ENCODE data around the gene IFITM5.
"Not testable (repeated sequence)": the region's sequence is repeated elsewhere in the genome, so short reads cannot be mapped to it uniquely, and the experiment has no call there.

The IFITM5 gene

DNA sequence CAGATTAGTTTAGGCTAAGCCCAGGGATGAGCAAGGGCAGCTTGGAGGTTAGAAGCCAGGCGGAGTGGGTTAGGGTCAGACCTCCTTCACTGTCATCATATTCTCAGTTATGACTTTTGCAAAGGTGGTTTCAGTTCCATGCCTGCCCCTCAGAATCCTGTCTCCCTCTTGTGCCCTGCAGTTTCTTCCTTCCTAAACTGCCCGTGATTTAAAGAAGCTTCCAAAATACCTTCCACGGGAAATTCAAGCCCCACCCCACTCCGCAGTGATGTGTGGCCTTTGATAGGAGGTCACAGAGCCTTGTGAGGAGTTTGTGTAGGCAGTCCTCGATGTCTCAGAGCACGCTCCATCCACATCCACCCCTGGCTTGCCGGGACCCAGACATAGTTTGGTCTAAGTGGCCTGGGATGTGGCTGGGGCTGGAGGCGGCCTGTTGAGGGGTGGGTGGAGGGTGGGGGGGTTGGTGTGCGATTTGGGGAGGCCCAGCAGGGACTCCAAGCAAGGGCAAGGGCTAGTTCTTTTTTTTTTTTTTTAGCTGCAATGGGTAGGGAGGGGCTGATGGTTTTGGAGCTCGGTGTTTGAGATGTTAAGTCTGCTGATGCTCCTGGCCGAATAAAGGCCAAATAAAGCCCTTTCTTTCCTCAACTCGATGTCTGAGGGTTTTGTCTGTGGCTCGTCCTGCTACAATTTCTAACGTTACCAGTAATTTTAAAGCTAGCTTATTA lies 12.9 kb upstream of the IFITM5 start:
- DNase-seq (ENCODE audit: low spot score) = no peak

DNA sequence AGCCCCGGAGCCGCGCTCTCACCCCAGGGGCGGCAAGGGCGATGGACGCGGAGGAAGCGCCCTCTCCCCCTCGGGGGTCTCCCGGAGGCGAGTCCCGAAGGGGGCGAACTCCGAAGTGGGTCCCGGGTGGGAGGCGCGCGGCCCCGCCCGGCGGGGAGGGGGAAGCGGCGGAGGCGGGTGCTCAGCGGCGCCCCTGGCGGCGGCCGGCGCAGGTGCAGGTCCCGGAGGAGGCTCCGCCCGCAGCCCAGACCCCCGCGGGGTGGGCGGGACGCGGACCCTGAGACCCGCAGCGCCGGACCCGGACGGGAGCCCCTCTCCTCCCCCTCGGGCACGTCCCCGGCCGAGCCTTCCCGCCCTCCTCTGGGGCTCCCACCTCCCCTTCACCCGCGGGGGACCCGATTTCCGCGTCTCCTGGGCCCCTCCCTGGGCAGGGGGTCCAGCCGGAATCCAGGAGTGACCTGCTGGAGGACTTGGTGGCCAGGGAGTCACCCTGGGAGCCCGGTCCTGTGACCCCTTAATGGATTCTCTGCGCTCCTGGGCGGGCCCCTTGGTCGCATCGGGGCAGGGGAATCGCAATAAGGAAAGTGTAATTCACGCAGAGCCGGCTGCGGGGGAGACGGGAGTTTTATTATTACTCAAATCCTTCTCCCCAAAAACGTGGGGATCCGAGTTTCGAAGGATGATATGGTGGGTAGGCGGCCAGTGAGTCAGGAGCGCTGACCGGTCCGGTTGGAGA lies 11.9 kb upstream of the IFITM5 start:
- not testable (repeated sequence) for DNase-seq (ENCODE audit: low spot score)

DNA sequence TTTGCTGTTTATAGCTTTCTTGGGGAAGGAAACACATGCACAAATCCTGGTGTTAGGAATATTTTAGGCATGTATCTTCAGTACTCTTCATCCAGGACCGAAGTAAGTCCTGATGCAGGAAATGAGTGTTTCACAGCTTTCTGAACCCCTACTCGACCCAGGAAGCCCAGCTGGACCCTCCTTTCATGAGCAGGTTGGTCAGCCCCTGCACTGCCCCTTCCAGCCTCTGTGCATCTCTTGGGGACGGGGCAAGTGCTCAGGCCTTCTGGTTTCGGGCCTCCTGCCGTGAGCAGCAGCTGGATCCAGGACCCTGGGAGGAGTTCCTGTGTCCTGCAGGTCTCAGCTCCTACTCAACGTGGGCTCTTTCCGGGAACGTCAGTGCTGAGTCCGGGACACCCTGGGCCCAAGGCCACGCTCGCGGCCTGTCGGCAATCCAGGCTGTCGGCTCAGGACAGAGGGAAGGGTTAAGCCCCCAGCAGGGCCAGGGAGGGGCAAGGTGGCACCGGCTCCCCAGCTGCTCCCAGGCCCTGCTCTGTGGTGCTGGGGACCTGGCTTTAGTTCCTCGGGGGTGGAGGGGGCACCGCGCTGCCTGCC lies 10.8 kb upstream of the IFITM5 start:
- DNase-seq (ENCODE audit: low spot score) = not testable (repeated sequence)

DNA sequence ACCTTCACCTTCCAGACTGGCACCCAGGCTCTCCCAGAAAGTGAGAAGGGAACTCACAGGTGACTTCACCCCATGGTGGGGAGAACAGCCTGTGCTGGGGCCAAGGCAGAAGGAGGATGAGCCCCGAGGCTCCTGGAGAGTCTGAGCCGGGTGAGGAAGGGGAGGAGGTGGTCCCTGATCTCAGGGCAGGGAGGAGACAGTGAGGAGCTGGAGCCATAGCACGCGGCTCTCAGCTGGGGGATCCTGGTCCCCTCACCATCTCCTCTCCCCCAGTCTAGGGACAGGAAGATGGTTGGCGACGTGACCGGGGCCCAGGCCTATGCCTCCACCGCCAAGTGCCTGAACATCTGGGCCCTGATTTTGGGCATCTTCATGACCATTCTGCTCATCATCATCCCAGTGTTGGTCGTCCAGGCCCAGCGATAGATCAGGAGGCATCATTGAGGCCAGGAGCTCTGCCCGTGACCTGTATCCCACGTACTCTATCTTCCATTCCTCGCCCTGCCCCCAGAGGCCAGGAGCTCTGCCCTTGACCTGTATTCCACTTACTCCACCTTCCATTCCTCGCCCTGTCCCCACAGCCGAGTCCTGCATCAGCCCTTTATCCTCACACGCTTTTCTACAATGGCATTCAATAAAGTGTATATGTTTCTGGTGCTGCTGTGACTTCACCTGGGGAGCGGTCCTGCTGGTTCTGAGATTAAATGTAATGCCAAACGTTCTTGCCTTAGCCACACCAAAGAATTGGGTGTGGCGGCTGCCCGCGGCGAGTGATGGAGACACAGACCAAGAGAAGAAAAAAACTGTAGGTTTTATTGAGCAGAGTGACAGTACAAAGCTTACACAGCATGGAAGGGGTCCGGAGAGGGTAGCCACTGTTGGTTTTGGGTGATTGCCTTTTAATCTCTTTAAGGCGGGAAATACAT lies 9.7 kb upstream of the IFITM5 start:
- not testable (repeated sequence) for DNase-seq (ENCODE audit: low spot score)

DNA sequence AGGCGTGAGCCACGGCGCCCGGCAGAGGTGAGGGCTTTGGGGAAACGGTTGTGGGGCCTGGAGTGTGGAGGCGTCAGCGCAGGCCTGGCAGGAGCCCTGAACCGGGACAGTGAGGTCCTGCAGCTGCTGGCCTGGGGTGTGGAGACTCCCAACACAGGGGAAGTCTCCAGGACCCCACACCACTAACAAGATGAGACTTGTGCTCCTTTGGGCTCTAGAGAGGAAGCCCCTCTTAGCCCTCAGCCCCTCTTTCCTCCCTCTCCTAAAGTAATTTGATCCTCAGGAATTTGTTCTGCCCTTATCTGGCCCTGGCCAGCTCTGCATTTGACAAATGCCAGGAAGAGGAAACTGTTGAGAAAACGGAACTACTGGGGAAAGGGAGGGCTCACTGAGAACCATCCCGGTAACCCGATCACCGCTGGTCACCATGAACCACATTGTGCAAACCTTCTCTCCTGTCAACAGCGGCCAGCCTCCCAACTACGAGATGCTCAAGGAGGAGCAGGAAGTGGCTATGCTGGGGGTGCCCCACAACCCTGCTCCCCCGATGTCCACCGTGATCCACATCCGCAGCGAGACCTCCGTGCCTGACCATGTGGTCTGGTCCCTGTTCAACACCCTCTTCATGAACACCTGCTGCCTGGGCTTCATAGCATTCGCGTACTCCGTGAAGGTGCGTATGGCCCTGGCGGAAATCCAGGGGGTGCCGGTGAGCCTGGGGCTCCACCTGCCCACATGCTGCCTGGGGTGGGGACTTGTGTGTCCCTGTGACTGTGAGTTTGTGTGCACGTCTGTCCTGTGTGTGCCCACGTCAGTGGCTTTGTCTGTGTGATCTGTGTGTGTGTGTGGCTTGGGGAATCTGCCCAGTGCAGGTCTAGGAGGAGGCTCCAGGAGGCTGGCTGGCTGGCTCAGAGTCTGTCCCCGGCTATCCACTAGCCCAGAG lies 8.7 kb upstream of the IFITM5 start, which contains the start of gene IFITM2:
TSS of gene IFITM2 (plus strand) at position 51 of the 943 bp plus-strand sequence. CDS start at position 428, 377 bp downstream.
- not testable (repeated sequence) for DNase-seq (ENCODE audit: low spot score)

DNA sequence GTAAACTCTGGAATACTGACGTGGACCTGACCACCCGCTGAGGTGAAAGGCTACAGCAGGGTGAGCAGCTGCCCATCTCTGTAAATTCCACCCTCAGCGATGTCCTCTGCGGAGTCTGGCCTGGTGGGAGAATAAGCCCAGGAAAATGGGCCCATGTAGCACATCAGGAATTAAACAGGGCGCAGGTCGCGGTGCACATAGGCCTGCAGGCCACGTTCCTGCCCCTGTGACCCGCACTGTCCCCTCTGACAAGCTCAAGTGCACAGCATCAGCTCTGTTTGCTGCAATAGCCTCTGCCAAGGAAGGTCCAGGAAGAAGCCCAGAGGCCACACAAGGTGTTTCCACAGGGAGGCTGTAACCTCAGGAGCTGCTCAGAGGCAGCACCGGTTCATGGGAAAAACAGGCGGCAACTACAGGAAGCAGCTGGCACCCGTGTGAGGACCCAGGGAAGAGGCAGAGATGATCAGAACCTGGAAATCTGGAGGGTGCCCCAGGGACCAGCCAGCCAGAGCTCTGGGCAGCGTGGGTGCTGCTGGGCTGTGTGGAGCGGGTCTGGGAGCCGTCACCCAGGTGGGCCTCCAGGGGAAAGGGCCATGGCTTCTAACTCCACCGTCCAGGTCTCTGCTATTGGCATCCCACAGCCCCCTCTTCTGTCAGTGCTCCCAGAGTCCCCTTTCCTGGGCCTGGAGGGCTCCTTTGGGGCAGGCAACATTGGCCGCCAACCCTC lies 7.5 kb upstream of the IFITM5 start:
- no peak for DNase-seq (ENCODE audit: low spot score)

DNA sequence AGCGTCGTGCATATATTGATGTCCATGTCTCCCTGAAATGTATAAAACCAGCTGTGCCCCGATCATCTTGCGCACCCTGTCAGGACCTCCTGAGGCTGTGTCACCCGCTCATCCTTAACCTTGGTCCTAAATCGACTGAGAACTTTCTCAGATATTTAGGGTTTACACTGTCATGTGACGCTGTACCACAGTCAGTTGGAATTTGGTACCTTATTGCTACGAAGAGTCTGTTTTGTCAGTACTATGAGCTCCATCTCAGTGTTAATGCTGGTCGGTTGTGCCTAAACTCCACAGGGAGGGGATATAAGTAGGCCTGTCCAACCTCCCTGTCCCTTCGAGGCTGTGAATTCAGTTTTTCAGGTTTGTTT lies 6.5 kb upstream of the IFITM5 start:
- no peak for DNase-seq (ENCODE audit: low spot score)

DNA sequence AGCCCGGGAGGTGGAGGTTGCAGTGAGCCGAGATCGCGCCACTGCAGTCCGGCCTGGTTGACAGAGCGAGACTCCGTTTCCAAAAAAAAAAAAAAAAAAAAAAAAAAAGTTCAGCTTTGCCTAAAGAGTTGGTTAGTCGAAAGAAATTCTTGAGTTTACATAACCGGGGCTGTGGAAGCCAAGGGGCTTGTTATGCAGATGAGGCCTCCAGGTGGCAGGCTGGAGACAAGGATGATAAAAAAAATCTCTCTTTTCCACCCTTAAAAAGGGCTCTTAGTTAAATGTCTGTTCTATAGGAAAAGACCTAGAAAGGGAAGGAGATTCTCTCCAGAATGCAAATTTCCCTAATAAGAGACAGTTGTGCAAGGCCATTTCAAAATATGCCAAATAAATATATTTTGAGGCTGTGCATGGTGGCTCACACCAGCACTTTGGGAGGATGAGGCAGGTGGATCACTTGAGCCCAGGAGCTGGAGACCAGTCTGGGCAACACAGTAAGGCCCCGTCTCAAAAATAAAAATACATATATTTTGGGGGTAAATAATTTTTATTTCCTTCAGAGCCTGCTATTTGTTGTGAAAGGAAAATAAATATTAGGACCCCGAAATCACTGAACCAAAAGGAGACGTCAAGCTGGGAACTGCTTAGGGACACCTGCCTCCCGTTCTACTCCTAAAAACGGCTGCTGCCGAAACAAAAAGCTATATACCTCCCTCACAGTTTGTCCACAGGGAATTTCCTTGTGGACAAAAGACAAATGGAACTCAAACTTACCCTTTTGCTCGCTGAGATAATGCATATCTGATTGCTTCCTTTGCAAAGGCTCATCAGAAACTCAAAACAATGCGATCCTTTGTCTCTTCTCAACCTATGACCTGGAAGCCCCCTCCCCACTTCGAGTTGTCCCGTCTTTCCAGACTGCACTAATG lies 5.9 kb upstream of the IFITM5 start:
- DNase-seq (ENCODE audit: low spot score) = peak; percentile 73

DNA sequence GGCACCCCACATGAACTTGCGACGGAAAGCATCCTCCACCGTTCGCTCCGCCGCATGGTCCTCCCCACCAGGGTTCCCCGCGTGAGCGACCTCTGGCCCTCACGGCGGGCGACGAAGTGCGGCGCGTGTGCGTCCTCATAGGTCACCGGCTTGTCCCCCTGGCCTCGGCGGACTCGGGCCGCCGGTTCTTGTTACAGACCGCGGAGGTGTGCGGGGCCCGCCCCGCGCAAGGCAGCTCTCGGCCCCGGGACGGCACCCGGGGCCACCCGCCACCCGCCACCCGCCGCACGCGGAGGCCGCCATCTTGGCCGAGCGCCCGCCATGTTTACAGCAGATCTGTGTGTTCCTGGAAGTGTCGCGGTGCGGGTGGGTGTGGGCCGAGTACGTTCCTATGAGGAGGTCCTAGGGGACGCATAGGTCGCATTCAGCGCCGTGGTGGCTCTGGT lies 4.8 kb upstream of the IFITM5 start:
- DNase-seq (ENCODE audit: low spot score) = no peak

DNA sequence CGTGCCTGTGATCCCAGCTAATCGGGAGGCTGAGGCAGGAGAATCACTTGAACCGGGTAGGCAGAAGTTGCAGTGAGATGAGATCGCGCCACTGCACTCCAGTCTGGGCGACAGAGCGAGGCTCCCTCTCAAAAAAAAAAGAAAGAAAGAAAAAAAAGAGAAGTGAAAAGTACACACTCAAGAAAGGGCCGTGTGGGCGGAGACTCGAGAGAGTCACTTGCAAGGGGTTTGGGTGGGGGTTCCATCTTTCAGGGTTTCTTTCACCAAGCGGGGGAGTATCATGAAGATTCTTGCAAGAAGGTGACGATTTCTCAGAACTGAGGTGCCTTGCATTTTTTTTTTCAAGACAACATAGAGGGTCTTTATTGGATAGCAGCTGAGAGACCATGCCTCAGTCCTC lies 4.0 kb upstream of the IFITM5 start:
- DNase-seq (ENCODE audit: low spot score) = no peak

DNA sequence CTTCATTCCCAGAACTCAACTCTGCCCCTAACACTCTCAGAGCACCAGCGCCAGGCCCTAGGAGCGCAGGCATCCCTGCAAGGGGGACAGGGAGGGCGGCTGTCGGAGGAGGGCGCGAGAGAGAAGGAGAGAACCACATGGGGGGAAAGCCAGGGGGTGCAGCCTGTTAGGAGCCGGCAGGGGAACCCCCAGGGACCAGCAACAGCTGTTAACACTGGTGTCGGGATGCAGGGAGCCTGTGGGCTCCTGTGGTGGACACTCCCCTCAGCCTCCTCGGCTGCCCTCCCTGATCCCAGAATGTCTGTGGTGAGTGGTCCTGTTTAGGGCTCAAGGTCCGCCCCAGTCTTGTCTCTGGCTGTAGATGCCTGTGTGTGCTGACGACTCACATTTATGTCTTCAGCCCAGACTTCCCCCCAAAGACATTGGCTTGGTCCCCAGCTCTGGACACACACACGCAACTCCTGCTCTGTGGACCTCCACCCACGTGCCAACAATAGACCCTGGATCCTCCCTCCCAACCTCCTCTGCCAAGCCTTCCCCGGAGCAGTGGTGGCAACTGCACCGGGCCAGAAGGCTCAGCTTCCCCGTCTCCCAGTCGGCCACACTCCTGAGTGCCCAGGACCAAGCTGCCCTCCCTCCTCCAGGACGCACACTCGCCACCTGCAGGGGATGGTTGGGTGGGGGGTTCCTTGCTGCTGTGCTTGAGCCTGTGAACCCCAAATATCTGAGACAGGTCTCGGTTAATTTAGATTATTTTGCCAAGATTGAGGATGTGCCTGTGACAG lies 817 bp upstream of the IFITM5 start:
- no peak for DNase-seq (ENCODE audit: low spot score)

DNA sequence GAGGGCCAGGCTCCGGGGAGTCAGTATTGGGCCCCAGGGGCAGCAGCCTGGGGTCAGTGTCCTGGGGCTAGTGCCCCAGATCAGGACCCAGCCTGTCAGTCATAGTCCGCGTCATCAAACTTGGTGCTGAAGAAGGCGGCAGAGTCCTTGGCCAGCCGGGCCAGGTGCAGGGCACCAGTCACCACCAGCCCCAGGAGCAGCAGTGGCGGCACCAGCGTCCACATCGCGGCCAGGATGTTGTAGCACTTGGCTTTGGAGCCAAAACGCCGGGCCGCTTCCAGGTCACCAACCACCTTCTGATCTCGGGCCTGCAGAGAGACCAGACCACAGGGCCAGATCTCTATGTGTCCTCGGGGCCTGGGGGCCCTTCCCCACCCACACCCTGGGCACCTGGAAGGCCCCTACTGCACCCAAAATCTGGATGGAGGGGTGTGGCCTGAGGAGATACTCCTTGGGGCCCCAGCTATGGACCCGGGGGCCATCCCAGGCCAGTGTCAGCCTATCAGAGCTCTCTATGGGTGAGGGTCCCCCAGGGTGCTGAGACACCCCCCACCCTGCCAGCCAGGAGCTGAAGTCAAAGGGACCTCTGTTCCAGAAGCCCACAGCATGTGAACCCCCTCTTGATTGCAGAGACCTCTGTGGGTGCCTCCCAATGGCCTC lies 790 bp downstream of the IFITM5 start:
- no peak for DNase-seq (ENCODE audit: low spot score)

DNA sequence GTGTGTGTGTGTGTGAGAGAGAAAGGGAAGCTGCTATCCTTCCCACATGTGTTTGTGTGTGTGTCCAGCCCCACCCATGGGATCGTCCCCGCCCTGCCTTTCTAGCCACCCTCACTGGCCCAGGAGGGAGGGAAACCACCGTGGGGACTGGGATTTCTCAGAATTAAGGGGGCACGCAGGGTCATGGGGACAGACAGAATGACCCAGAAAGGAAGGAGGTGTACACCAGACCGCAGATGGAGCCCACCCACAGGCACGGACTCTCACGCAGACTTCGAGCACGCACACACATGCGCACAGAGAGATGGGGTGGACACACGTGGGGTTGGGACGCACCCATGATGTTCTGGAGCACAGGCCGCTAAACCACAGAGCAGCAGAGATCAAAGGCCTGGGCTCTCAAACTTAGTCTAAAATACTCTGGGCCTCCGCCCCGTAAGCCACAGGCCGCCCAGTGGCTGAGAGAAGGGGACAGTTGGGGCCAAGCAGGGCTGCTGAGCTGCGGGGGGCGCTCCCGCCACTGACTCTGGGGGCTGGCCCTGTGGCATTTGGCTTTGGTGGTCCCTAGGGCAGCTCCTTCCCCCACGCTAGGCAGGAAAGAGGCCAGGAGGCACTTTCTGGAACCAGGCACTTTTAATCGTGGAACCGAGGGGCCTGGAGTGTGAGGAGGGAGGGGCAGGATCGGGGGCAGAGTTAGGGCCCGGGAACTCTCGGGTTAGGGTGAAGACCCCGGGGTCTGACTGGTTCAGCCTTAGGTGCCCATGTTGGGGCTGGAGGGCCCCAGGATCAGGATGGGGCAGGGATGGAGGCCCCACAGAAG lies 1.5 kb downstream of the IFITM5 start:
- DNase-seq (ENCODE audit: low spot score) = no peak

DNA sequence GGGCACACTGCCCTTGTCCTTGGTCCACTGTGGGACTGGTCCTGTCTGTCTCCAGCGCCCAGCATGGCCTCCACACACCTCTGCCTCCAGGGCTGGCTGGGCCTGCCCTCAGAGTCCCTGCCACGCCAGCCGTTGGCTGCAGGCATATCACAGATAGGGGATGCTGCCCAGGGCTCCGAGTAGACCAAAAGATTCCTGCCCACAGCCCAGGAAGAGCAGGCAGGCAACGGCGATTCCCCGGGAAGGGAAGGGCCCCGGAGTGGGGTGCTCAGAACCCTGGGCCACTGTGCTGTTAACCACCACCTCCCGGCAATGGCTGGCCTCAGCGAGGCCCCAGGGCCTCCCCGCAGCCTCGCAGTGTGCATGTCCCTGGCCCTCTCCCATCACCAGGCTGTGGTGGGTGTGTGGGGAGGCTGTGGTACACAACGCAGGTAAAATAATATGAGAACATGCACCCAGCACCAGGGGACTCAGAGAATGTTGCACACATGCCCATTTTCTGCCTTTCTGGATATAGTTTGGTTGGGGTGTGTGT lies 2.2 kb downstream of the IFITM5 start:
- no peak for DNase-seq (ENCODE audit: low spot score)

DNA sequence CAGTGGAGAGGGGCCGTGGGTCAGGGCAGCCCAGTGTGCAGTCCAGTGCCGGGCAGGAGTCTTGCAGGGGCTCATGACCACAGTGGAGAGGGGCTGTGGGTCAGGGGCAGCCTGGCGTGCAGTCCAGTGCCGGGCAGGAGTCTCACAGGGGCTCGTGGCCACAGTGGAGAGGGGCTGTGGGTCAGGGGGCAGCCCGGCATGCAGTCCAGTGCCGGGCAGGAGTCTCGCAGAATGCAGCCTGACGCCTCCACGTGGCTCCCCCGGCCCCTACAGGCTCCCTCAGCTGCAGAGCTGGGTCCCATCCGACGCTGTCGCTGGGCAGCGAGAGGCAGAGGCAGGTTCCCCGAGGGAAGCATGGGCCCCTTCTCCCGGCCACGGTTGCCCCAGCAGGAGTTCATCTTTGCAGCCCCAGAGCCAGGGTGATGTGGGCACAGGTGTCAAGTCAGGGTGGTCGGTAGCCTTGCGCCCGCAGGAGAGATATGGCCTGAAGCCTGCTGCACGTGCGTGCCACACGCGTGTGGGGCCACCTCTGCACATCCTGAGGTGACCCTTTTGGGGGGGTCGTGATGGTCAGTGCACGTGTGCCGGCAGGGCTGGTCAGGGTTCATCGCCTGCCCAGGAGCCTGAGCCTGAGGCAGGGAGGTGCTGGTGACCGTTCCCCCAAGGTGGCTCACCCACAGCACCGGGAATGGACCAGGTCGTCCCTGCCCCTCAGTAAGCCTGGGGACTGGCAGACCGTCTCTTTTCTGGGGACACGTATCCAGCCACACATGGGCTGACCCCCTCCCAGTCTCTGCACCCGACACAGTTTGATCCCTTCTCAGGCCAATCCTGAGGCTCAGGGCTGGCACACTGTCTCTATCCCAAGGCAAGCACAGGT lies 2.9 kb downstream of the IFITM5 start:
- DNase-seq (ENCODE audit: low spot score) = no peak
